Smooth muscle cell of the brain vasculature (primary cell): ENCODE data around the gene CAMK2A.
"Not testable (repeated sequence)": the region's sequence is repeated elsewhere in the genome, so short reads cannot be mapped to it uniquely, and the experiment has no call there.

ENCODE experiments used
- DNase-seq: peaks from one replicate; pipeline ENCODE4 v3.0.0-alpha.2; 2012; ENCODE audit warnings: low read depth, low spot score

CAMK2A gene

DNA sequence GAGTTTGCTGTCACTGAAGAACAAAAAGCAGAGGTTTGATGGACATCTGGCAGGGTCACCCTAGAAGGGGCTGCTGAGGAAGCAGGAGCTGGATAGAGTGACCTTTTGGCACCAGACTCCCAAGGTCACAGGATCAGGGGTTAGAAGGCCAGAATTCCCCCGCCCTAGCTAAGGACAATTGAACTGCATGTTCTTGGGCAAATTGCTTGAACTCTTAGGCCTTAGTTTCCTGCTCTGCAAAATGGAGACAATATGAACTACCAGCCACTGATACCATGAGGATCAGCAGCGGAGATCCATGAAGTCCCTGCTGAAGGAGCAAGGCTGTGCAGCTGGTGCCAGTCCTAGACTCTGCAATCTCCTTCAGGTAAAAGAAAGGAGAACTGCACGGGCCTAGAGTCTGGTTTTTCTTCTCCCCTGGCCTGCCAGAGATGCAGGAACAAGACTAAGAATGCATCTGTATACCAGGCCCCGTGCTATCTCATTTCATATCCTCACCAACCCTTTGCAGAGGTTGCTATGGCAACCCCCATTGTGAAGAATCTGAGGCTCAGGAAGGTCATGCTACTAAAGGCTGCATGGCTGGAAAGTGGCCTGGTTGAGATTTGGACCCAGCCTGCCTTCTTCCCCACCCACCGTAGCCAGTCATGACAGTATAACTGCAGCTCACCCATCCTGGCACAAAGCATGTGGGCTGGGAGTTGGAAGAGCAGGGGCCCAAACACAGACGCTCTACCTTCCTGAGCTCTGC, 33.7 kb downstream of the CAMK2A start:
- no peak for DNase-seq

DNA sequence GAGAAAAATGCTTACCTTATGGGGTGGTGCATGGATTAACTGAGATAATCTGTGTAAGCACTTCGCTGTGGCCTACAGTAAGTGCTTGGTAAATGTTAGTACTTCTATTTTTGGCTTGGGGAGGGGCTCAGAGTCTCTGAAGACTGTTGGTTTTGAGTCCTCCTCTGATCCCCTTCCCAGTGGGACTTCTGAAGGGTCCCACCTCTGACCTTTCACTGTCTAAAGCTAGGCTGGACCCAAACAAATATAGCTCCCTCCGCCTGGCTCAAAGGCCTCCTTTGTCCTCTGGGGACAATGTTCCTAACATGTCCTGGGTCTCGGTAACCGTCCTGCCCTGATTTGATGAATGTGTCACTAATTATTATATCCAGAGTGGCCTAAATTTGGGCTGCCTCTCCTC, 34.8 kb downstream of the CAMK2A start:
- DNase-seq = no peak

DNA sequence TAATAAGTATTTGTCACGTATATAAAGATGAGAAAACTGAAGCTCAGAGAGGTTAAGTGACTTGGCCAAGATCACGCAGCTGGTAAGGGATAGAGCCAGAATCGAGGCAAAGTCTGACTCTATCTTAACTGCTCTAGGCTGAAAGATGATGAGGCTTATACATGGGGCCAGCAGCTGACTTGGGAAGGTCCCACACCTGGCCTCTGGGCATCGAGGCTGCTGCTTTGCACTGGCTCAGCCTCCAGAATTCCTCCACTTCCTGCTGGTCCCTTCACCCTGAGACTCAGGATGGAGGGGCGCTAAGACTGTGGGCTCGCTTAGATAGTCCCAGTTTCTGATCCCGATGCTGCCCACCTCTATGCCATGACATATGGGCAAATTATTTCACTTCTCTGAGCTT, 35.2 kb downstream of the CAMK2A start:
- no peak for DNase-seq

- no peak for DNase-seq
These were observed 36.0 kb downstream of the CAMK2A start for GRCh38 chr5:150253416-150254208.

DNA sequence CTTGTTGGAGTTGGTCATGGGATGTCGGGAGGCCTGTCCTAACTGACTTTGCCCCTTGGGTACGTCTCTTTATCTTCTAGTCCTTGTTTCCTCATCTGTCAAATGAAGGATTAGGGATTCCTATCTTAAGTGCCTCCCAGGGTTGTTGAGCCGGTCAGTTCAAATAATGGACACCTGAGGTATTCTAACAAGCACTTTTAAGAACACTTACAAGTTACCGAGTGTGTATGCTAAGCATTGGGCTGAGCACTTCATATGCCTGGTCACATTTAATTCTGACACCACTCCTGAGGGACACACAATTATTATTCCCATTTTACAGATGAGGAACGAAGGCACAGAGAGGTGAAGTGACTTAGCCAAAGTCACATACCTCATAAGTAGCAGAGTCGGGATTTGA, 37.1 kb downstream of the CAMK2A start:
- no peak for DNase-seq

DNA sequence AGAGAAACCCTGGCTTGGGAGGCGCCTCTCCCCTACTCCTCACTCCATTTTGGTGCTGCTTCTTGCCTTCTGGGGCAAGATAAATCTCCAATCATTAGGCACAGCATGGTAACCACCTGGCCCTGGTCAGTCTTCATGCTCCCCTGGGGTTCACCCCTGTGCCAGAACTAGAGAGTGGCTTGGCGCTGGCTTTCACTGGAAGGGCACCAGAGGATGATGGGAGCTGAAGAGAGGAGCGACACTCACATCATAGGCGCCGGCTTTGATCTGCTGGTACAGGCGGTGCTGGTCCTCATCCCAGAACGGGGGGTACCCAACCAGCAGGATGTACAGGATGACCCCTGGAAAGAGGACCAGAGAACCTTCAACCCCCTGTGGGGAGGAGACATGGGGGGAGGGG, 38.1 kb downstream of the CAMK2A start:
- no peak for DNase-seq

DNA sequence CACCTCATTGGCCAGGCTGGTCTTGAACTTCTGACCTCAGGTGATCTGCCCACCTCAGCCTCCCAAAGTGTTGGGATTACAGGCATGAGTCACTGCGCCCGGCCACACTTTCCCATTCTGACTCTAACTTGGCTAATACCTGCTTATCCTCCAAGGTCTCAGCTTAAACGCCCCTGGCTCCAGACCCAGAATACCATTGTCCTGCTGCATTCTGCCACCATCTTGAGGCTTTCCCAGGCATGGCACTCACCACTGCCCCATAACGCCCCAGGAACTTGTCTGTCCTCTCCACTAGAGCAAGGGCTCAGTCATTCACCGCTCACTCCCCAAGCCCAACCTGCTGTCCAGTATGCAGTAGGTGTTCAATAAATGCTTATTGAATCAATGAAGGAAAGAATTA, 39.8 kb downstream of the CAMK2A start:
- no peak for DNase-seq

- no peak for DNase-seq
These were observed 40.6 kb downstream of the CAMK2A start for GRCh38 chr5:150248946-150249345.

DNA sequence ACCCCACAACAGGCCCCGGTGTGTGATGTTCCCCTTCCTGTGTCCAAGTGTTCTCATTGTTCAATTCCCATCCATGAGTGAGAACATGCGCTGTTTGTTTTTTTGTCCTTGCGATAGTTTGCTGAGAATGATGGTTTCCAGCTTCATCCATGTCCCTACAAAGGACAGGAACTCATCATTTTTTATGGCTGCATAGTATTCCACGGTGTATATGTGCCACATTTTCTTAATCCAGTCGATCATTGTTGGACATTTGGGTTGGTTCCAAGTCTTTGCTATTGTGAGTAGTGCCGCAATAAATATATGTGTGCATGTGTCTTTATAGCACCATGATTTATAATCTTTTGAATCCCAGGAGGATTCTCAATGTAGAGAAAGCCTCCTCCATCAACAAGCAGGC, 41.1 kb downstream of the CAMK2A start:
- DNase-seq = not testable (repeated sequence)

GRCh38 chr5:150247726-150248125, 41.8 kb downstream of the CAMK2A start:
- no peak for DNase-seq

- DNase-seq = no peak
These were observed 42.7 kb downstream of the CAMK2A start for GRCh38 chr5:150246835-150247234.

GRCh38 chr5:150246429-150246828, 43.1 kb downstream of the CAMK2A start:
- no peak for DNase-seq

DNA sequence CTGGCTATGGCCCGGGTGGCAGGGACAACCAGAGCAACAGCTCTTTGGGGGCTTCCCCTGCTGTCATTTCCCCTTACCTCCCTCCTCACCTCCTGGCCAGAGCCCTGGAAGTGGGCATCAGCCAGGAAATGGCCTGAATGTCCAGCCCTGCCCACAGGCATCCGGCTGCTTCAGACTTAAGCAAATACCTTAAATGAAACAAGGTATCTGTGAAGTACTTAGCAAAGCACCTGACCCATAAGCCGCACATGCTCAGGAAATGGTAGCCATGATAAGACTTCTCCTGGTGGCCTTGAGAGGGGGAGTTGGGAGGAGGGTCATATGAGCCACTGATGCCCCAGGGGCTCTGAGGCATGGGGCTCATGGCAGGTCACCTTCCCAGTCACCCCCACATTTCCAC, 43.8 kb downstream of the CAMK2A start:
- DNase-seq = no peak

GRCh38 chr5:150245111-150245789, 44.3 kb downstream of the CAMK2A start:
- DNase-seq = no peak

GRCh38 chr5:150244209-150244608, 45.4 kb downstream of the CAMK2A start:
- DNase-seq = no peak

GRCh38 chr5:150243590-150243989, 46.0 kb downstream of the CAMK2A start:
- DNase-seq = no peak

GRCh38 chr5:150242251-150242894, 47.2 kb downstream of the CAMK2A start:
- no peak for DNase-seq

GRCh38 chr5:150241298-150242160, 48.0 kb downstream of the CAMK2A start:
- no peak for DNase-seq

GRCh38 chr5:150239794-150240122, 49.8 kb downstream of the CAMK2A start:
- DNase-seq = no peak

DNA sequence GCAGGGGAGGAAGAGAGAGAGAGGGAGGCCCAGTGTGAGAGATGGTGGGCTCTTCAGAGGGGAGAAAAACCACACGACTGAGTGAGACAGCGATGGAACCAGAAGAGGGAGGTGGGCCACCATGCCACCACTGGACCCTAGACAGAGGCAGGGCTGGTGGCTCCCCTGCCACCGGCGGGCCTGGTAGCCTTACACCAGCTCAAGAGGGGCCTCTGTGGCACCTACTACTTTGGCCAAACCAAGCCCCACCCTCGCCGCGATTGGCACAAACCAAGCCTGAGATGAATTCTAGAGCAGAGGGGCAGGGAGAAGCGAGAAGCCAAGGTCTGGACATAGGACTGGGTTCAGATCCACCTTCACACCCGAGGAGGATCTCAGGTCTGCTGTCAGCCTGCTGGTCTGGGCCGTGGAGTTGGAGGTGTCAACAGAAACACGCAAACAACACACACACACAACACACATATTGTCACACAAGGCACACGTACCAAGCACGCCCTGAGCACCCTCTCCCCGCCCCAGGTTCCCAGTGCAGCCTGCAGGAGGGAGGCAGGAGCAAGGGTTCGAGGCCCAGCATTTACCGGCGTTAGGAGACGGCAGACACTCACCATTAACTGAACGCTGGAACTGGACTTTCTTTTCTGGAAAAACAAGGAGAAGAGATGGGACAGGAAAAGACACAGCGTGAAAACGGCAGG, 50.3 kb downstream of the CAMK2A start:
- DNase-seq = no peak

GRCh38 chr5:150238646-150239045, 50.9 kb downstream of the CAMK2A start:
- DNase-seq = no peak
